ENCODE data around the gene SNX9. TPM values are rescaled to one million over a fixed set of nuclear protein-coding genes. Genes with fewer than 3 reads are reported as not detected.
A peak's percentile ranks its signal among the peaks of the same experiment; 100 is the strongest.
"Not testable (repeated sequence)": the region's sequence is repeated elsewhere in the genome, so short reads cannot be mapped to it uniquely, and the experiment has no call there.

SNX9 gene
- total RNA-seq, 1 donor from 2014 or later: 78.1 TPM

GRCh38 chr6:157956171-157956730 is 133.2 kb downstream of the SNX9 start:
- ATAC-seq (no peak), DNase-seq (ENCODE audit: low spot score) (no peak)
- intact Hi-C loops (cut with DNase I): no loop called here

GRCh38 chr6:157959451-157960227 is 136.6 kb downstream of the SNX9 start:
- intact Hi-C loops (cut with DNase I): no loop called here
- ATAC-seq: no peak
- no peak for DNase-seq (ENCODE audit: low spot score)

- ATAC-seq: no peak
- intact Hi-C loops (cut with DNase I): no loop called here
Observed at GRCh38 chr6:157961153-157961831, 138.2 kb downstream of the SNX9 start.

GRCh38 chr6:157961832-157962575 is 139.0 kb downstream of the SNX9 start:
- ATAC-seq (no peak), DNase-seq (ENCODE audit: low spot score) (no peak)
- intact Hi-C loops (cut with DNase I): no loop called here

More at GRCh38 chr6:157961153-157961831, 138.2 kb downstream of the SNX9 start:
- no peak for DNase-seq (ENCODE audit: low spot score)

- DNase-seq (ENCODE audit: low spot score) (no peak), ATAC-seq (no peak)
- intact Hi-C loops (cut with DNase I): no loop called here
Observed at GRCh38 chr6:157962601-157963302, 139.7 kb downstream of the SNX9 start.

- ATAC-seq (no peak), DNase-seq (ENCODE audit: low spot score) (no peak)
- intact Hi-C loops (cut with DNase I): no loop called here
Observed at GRCh38 chr6:157964100-157964499, 141.1 kb downstream of the SNX9 start.

GRCh38 chr6:157965387-157965786 is 142.3 kb downstream of the SNX9 start:
- no peak for ATAC-seq
- intact Hi-C loops (cut with DNase I): no loop called here
- no peak for DNase-seq (ENCODE audit: low spot score)

- intact Hi-C loops (cut with DNase I): no loop called here
- ATAC-seq: no peak
- DNase-seq (ENCODE audit: low spot score): no peak
Observed at GRCh38 chr6:157966589-157966977, 143.5 kb downstream of the SNX9 start.

GRCh38 chr6:157967020-157967419 is 144.0 kb downstream of the SNX9 start:
- DNase-seq (ENCODE audit: low spot score) (no peak), ATAC-seq (no peak)
- intact Hi-C loops (cut with DNase I): no loop called here

GRCh38 chr6:157967486-157967885 is 144.4 kb downstream of the SNX9 start:
- no peak for DNase-seq (ENCODE audit: low spot score)
- intact Hi-C loops (cut with DNase I): no loop called here

GRCh38 chr6:157972177-157972576 is 149.1 kb downstream of the SNX9 start:
- ATAC-seq; DNase-seq (ENCODE audit: low spot score); intact Hi-C loops (cut with DNase I): not testable (repeated sequence)

More at GRCh38 chr6:157967486-157967885, 144.4 kb downstream of the SNX9 start:
- no peak for ATAC-seq

- no peak for ATAC-seq
- no peak for DNase-seq (ENCODE audit: low spot score)
- intact Hi-C loops (cut with DNase I): no loop called here
Observed at GRCh38 chr6:157974341-157974894, 151.4 kb downstream of the SNX9 start.

GRCh38 chr6:157974967-157975366 is 151.9 kb downstream of the SNX9 start:
- intact Hi-C loops (cut with DNase I): no loop called here

GRCh38 chr6:157975456-157975855 is 152.4 kb downstream of the SNX9 start:
- DNase-seq (ENCODE audit: low spot score) (no peak), ATAC-seq (no peak)
- intact Hi-C loops (cut with DNase I): no loop called here

More at GRCh38 chr6:157974967-157975366, 151.9 kb downstream of the SNX9 start:
- ATAC-seq (no peak), DNase-seq (ENCODE audit: low spot score) (no peak)

- ATAC-seq: no peak
- DNase-seq (ENCODE audit: low spot score): peak; percentile 47
- intact Hi-C loops (cut with DNase I): no loop called here
Observed at GRCh38 chr6:157976345-157977175, 153.5 kb downstream of the SNX9 start.

- peak; percentile 42 for DNase-seq (ENCODE audit: low spot score)
- intact Hi-C loops (cut with DNase I): no loop called here
- ATAC-seq: no peak
Observed at GRCh38 chr6:157977176-157977804, 154.2 kb downstream of the SNX9 start.

Measured in sciatic nerve (tissue), 2 donors.